ENCODE data around the gene CCS. TPM values are rescaled to one million over a fixed set of nuclear protein-coding genes. Genes with fewer than 3 reads are reported as not detected.

CCS gene
- total and polyA plus RNA-seq, 7 donors, result 10.5 to 22.9 (median 15.7) TPM

- no peaks in the 10 kb centered on the region for H3K27me3 ChIP-seq (ENCODE audit: insufficient read depth in 3 of 3, low read length in 2 of 3)
- H3K4me1 ChIP-seq, result peaks cover 4% of the 10 kb centered on the region
- no peak for DNase-seq
- WGBS, 3 donors, result 65 to 75% (median 67%) methylated on average over 1 to 3 of the region's 3 CpGs
- H3K4me3 ChIP-seq, result no peak overlapping the region
- no peaks in the 10 kb centered on the region for H3K9me3 ChIP-seq
- TF ChIP-seq CTCF (IDR thresholded peaks at IDR 0.05), result no peak
- H3K36me3 ChIP-seq (ENCODE audit: insufficient read depth in 1 of 2, low read depth in 1 of 2), result no peaks in the 10 kb centered on the region
- no peak for ATAC-seq
- intact Hi-C loops (cut with DNase I), result no loop called here
- no peak overlapping the region for H3K27ac ChIP-seq
Measured at GRCh38 chr11:66555416-66555815, 37.6 kb upstream of the CCS start.

GRCh38 chr11:66556086-66556485, 36.9 kb upstream of the CCS start:
- WGBS, 3 donors, result 60 to 87% (median 74%) methylated on average over 7 of the region's 7 CpGs
- ATAC-seq (no peak), DNase-seq (no peak)
- intact Hi-C loops (cut with DNase I), result no loop called here
- Histone ChIP-seq H3K27me3 (ENCODE audit: insufficient read depth in 3 of 3, low read length in 2 of 3) (no peaks in the 10 kb centered on the region), H3K4me1 (peaks cover 4% of the 10 kb centered on the region), H3K36me3 (ENCODE audit: insufficient read depth in 1 of 2, low read depth in 1 of 2) (no peaks in the 10 kb centered on the region), H3K4me3 (no peak overlapping the region), H3K9me3 (no peaks in the 10 kb centered on the region), H3K27ac (no peak overlapping the region)
- TF ChIP-seq CTCF (IDR thresholded peaks at IDR 0.05), result no peak

GRCh38 chr11:66557733-66558326, 35.2 kb upstream of the CCS start:
- H3K4me1 ChIP-seq, result peaks cover 4% of the 10 kb centered on the region
- 71 to 85% (median 76%) methylated on average over 24 of the region's 24 CpGs for WGBS, 3 donors
- no peak for TF ChIP-seq CTCF (IDR thresholded peaks at IDR 0.05)

GRCh38 chr11:66559142-66559865, 33.7 kb upstream of the CCS start:
- Histone ChIP-seq H3K27me3 (ENCODE audit: insufficient read depth in 3 of 3, low read length in 2 of 3) (no peaks in the 10 kb centered on the region), H3K4me3 (peak overlapping the region; percentile 6), H3K27ac (no peak overlapping the region), H3K4me1 (peaks cover 4% of the 10 kb centered on the region), H3K36me3 (ENCODE audit: insufficient read depth in 1 of 2, low read depth in 1 of 2) (peaks cover 0 to 28% of the 10 kb centered on the region in 2 donors), H3K9me3 (no peaks in the 10 kb centered on the region)
- no peak for TF ChIP-seq CTCF (IDR thresholded peaks at IDR 0.05)
- WGBS, 3 donors, result 15 to 26% (median 17%) methylated on average over 37 to 50 of the region's 50 CpGs
- DNase-seq (peak; percentile 53 to 70), ATAC-seq (peak; percentile 39 to 60 (median 51))
- intact Hi-C loops (cut with DNase I), result no loop called here

More at GRCh38 chr11:66557733-66558326, 35.2 kb upstream of the CCS start:
- no peaks in the 10 kb centered on the region for H3K9me3 ChIP-seq
- H3K27ac ChIP-seq, result no peak overlapping the region
- ATAC-seq (no peak), DNase-seq (no peak)
- peaks cover 0 to 14% of the 10 kb centered on the region in 2 donors for H3K36me3 ChIP-seq (ENCODE audit: insufficient read depth in 1 of 2, low read depth in 1 of 2)
- H3K27me3 ChIP-seq (ENCODE audit: insufficient read depth in 3 of 3, low read length in 2 of 3), result no peaks in the 10 kb centered on the region
- intact Hi-C loops (cut with DNase I), result no loop called here
- H3K4me3 ChIP-seq, result no peak overlapping the region
